Posterior cingulate gyrus (tissue), 11 donors: ENCODE data around the gene TSGA10IP.

Experiments used
- DNase-seq, 10 donors: peaks; one replicate each; pipeline versions ENCODE4 v3.0.0 to v3.0.0-alpha.2; 2020 to 2021; ENCODE audit warnings: mixed read lengths in 3 of 10
- intact Hi-C: fragments of 100-400 bp; cut with DNase I; formaldehyde crosslinking; loops from one replicate; pipeline ENCODE4 v1.15.1; 2023

TSGA10IP gene

GRCh38 chr11:65997286-65997685 is 52.0 kb downstream of the TSGA10IP start:
- intact Hi-C loops, result no loop called here
- DNase-seq, result no peak

- intact Hi-C loops, result loop anchor here (1.0 to 5.0 kb wide), 3 partner anchors 41 to 290 kb away; partner anchors contain the start of genes GAL3ST3, KAT5 and SART1
- peak; percentile 88 to 98 (median 92) for DNase-seq
Measured at GRCh38 chr11:66001942-66002647, 56.8 kb downstream of the TSGA10IP start, which contains the start of the genes BANF1 and EIF1AD. Gene BANF1 (plus strand): TSS chr11:66002503. CDS start chr11:66003251, 748 bp downstream. Gene EIF1AD (minus strand): TSS chr11:66002157. CDS start chr11:66000389, 1,768 bp downstream.

GRCh38 chr11:66002648-66003225 is 57.5 kb downstream of the TSGA10IP start:
- DNase-seq, result peak in 3 of 10 donors; percentile 80 to 94 (median 91)

GRCh38 chr11:66003291-66003690 is 58.0 kb downstream of the TSGA10IP start:
- DNase-seq, result peak in 3 of 10 donors; percentile 13 to 43 (median 21)
- intact Hi-C loops, result loop anchor here (5.0 kb wide), 2 partner anchors 44 to 291 kb away; partner anchors contain the start of genes GAL3ST3 and KAT5

More at GRCh38 chr11:66002648-66003225, 57.5 kb downstream of the TSGA10IP start:
- intact Hi-C loops, result loop anchor here (1.0 to 5.0 kb wide), 3 partner anchors 41 to 290 kb away; partner anchors contain the start of genes GAL3ST3, KAT5 and SART1

DNA sequence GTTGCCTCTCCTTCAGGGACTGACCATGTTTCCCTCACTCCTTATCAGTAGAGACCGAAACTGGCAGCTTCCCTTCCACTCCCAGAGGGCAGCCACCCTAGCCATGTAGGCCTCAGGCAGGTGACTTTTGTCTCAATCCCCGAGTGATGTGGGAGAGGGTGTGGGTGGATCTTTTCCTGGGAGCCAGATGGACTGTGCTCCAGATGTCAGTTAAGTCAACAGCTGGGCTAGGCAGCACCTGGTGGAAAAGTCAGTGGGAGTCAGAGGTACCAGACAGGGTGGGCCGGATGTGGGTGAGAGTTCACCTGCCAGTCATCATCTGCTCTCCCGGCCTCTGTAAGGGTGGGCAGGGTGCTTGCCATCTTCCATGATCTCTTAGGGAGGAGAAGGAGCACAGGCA is 58.9 kb downstream of the TSGA10IP start:
- DNase-seq, result peak in 3 of 10 donors; percentile 22 to 44 (median 29)
- intact Hi-C loops, result loop anchor here (5.0 kb wide), 2 partner anchors 43 to 292 kb away; partner anchors contain the start of genes GAL3ST3 and KAT5

- intact Hi-C loops, result no loop called here
- peak in 3 of 10 donors; percentile 35 to 59 (median 45) for DNase-seq
Measured at GRCh38 chr11:66006134-66006890, 61.0 kb downstream of the TSGA10IP start.

GRCh38 chr11:66006891-66007176 is 61.6 kb downstream of the TSGA10IP start:
- DNase-seq, result peak in 2 of 10 donors; percentile 45 to 53
- intact Hi-C loops, result no loop called here

DNA sequence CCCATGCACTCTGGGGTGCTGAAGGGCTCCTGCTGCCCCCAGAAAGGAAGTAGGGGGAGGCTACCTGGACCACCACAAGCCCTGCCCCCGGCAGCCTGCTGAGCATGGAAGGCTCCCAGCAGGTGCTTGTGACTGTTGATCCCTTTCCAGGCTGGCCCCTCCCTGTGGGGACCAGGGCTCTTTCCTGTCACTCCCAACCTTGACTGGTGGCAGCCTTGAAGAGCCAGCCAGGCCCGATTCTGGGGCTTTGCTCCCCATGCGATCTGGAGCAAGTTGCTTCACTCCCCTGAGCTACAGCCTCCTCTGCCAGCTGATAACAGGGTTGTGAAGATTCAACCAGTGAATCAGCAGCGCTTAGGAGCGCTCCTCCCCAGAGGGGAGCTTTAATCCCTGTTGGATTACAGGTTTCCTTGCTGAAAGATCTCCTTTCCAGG is 61.9 kb downstream of the TSGA10IP start:
- intact Hi-C loops, result no loop called here

DNA sequence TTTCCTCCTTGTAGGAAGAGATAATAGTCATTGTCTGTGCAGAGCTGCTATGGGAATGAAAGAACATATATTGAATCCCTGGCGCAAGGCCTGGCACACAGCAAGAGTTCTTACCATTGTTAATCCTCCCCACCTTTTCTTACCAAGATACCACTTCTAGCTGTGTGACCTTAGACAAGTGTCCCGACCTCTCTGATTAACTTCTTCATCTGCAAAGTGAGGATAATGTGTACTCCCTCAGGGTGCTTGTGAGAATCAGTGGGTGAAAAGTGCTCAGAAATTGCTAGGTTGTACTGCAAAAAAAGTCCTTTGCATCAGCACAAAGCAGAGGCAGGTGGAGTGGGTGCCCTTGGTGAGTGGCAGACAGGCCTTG is 62.8 kb downstream of the TSGA10IP start:
- DNase-seq, result no peak
- intact Hi-C loops, result no loop called here

More for the DNA sequence above, 61.9 kb downstream of the TSGA10IP start:
- DNase-seq, result peak in 2 of 10 donors; percentile 35 to 75

- intact Hi-C loops, result no loop called here
Measured at GRCh38 chr11:66008468-66009101, 63.3 kb downstream of the TSGA10IP start.

More at GRCh38 chr11:66008468-66009101, 63.3 kb downstream of the TSGA10IP start:
- peak in 2 of 10 donors; percentile 23 to 33 for DNase-seq
